Endothelial cell of hepatic sinusoid (primary cell): Measurements from ENCODE around the gene RALBP1.

Source experiments
- in situ Hi-C: cut with HindIII; loops from 2 replicates; pipeline ENCODE4 v1.10.0; 2017; ENCODE audit warnings: low sequenced_read_pairs

Gene RALBP1

DNA sequence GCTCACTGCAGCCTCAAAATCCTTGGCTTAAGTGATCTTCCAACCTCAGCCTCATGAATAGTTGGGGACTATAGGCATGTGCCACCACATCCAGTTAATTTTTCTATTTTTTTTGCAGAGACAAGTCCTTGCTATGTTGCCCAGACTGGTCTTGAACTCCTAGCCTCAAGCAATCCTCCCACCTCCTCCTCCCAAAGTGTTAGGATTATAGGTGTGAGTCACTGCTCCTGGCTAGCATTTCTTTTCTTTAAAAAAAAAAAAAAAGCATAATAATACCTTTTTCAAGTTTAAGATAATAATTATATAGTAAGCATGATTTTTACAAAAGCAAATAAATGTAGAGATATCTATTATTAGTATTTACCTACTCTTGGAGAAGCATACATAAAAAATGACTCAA is 103.0 kb downstream of the RALBP1 start:
- in situ Hi-C loops = loop anchor here (5.0 kb wide), 1 partner anchor 84 kb away; no protein-coding TSS in a partner anchor

DNA sequence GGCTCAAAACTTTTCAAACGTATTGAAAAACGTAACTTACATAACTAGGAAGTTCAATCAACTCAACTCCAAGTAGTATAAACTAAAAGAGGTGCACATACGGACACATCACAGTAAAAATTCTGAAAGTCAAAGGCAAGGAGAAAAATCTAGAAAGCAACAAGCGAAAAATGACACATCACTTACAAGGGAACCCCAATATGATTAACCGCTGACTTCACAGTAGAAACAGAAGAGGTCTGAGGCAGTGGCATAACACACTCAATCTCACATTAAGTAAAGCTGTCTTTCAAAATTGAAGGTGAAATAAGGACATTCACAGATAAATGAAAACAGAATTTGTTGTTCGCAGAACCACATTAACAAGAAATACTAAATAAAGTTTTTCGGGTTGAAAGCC is 106.4 kb downstream of the RALBP1 start:
- in situ Hi-C loops = no loop called here

DNA sequence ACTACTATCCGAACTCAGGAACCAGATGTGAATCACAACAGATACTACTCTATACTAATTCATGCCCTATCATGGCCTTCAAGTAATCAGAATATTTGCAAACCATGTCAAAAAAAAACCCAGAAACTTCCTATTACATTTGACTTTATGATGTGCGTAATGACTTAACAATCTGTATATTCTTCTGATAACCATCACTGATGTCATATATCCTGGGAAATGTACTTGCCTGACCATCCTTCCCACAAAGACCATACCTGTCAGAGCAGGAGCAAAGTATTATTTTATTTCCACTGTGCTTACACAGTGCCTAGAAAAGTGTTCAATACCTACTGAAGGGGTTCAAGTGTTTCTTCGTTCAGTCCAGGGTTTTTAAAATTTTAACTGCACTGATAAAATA is 111.5 kb downstream of the RALBP1 start:
- in situ Hi-C loops = no loop called here
